DOHH2 (cell line): ENCODE results near the gene KRT85.
A peak's percentile ranks its signal among the peaks of the same experiment; 100 is the strongest.

Experiments used
- CTCF ChIP-seq: fragments of 200-600 bp; sonication (generic); IDR thresholded peaks from one replicate; pipeline ENCODE4 v1.5.1; 2014; ENCODE audit warnings: antibody characterized with exemption, mild to moderate bottlenecking, low read depth, low read length; ENCODE audit not compliant: poor library complexity, severe bottlenecking
- EZH2phosphoT487 ChIP-seq: fragments of 200-600 bp; sonication (generic); IDR thresholded peaks from 2 replicates; pipeline ENCODE4 v1.6.1; 2017; ENCODE audit warnings: borderline replicate concordance, mild to moderate bottlenecking, antibody characterized with exemption, low read length, moderate library complexity, mixed read lengths

- TF ChIP-seq EZH2phosphoT487 (no peak), CTCF (peak; percentile 85)
Measured at GRCh38 chr12:52327052-52327829, 40.0 kb downstream of the KRT85 start.
